HEK293T (cell line): ENCODE data around the gene AMOTL2.

Source experiments
- ARNT ChIP-seq: fragments of 450-650 bp; IDR thresholded peaks from 2 replicates; pipeline ENCODE4 v1.6.1; 2017; ENCODE audit warnings: mild to moderate bottlenecking
- BHLHE40 ChIP-seq: fragments of 450-650 bp; IDR thresholded peaks from 2 replicates; pipeline ENCODE4 v1.6.1; 2016; ENCODE audit warnings: mild to moderate bottlenecking, moderate library complexity, borderline replicate concordance
- CTBP1 ChIP-seq: fragments of 450-650 bp; IDR thresholded peaks from 2 replicates; pipeline ENCODE4 v1.6.1; 2016; ENCODE audit warnings: borderline replicate concordance
- ELF4 ChIP-seq: fragments of 450-650 bp; IDR thresholded peaks from 2 replicates; pipeline ENCODE4 v1.6.1; 2017; ENCODE audit warnings: antibody characterized with exemption
- FOXA1 ChIP-seq: fragments of 450-650 bp; IDR thresholded peaks from 2 replicates; pipeline ENCODE4 v1.6.1; 2016; ENCODE audit warnings: mild to moderate bottlenecking
- FOXK2 ChIP-seq: fragments of 450-650 bp; IDR thresholded peaks from 2 replicates; pipeline ENCODE4 v1.6.1; 2016; ENCODE audit warnings: mild to moderate bottlenecking
- FOXM1 ChIP-seq: fragments of 450-650 bp; IDR thresholded peaks from 2 replicates; pipeline ENCODE4 v1.6.1; 2017; ENCODE audit warnings: mild to moderate bottlenecking, borderline replicate concordance
- L3MBTL2 ChIP-seq: fragments of 450-650 bp; conservative IDR thresholded peaks from 2 replicates; pipeline ENCODE4 v1.6.1; 2016; ENCODE audit warnings: mild to moderate bottlenecking
- SP1 ChIP-seq: fragments of 450-650 bp; IDR thresholded peaks from 2 replicates; pipeline ENCODE4 v1.6.1; 2017
- SUZ12 ChIP-seq: fragments of 450-650 bp; IDR thresholded peaks from 2 replicates; pipeline ENCODE4 v1.6.1; 2016; ENCODE audit warnings: mild to moderate bottlenecking
- TARDBP ChIP-seq: fragments of 450-650 bp; IDR thresholded peaks from 2 replicates; pipeline ENCODE4 v1.6.1; 2016
- ZNF384 ChIP-seq: fragments of 450-650 bp; IDR thresholded peaks from 2 replicates; pipeline ENCODE4 v1.6.1; 2016
- TF ChIP-seq, protein P1 (sequence below): fragments of 450-650 bp; IDR thresholded peaks from 2 replicates; pipeline ENCODE4 v1.6.1; 2016

DNA sequence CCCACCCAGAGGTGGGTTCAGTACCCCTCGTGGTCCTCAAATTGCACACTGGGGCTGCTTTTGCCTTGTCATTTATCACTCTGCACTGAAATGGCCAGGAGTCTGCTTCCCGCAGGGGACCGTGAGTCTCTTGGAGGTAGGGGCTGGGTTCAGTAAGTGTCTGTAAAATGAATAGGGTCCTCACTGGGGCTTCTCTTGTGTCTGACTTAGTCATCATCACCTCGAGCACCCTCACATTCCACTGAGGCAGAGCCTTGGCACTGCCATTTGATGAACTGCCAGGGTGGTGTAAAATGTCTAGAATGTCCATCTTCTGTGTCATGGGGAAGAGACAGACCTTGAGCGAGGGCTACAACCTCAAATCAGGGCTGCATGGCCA is 62.6 kb downstream of the AMOTL2 start:
- TF ChIP-seq FOXM1 (no peak), ARNT (no peak), ZNF384 (no peak), SUZ12 (no peak), ELF4 (no peak), BHLHE40 (no peak), FOXK2 (no peak), CTBP1 (no peak), FOXA1 (no peak), TARDBP (no peak), SP1 (no peak), L3MBTL2 (no peak)
- TF ChIP-seq, protein P1, sequence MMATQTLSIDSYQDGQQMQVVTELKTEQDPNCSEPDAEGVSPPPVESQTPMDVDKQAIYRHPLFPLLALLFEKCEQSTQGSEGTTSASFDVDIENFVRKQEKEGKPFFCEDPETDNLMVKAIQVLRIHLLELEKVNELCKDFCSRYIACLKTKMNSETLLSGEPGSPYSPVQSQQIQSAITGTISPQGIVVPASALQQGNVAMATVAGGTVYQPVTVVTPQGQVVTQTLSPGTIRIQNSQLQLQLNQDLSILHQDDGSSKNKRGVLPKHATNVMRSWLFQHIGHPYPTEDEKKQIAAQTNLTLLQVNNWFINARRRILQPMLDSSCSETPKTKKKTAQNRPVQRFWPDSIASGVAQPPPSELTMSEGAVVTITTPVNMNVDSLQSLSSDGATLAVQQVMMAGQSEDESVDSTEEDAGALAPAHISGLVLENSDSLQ, result no peak
